ENCODE data around the gene COL27A1. TPM values are rescaled to one million over a fixed set of nuclear protein-coding genes. Genes with fewer than 3 reads are reported as not detected.

COL27A1 gene
- total RNA-seq, 1 donor from 2014 or later: 1.3 TPM

DNA sequence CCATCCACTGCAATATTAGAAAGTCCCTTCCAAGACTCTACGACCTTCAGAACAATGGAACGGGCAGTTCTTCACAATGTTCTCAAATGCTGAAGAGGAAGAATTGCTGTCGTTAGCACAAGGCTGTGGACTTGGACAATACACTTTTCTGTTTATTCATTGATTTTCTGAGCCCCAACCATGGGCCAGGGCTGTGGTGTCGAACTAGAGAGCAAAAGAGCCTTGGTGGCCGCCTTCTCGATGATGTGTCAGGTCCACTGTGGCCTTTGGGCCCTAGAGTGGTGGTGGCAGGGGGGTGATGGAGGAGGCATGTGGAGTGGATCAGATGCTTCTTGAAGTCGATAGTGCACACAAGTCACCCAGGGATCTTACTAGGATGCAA lies 37.7 kb upstream of the COL27A1 start:
- DNase-seq (ENCODE audit: low read depth): no peak

DNA sequence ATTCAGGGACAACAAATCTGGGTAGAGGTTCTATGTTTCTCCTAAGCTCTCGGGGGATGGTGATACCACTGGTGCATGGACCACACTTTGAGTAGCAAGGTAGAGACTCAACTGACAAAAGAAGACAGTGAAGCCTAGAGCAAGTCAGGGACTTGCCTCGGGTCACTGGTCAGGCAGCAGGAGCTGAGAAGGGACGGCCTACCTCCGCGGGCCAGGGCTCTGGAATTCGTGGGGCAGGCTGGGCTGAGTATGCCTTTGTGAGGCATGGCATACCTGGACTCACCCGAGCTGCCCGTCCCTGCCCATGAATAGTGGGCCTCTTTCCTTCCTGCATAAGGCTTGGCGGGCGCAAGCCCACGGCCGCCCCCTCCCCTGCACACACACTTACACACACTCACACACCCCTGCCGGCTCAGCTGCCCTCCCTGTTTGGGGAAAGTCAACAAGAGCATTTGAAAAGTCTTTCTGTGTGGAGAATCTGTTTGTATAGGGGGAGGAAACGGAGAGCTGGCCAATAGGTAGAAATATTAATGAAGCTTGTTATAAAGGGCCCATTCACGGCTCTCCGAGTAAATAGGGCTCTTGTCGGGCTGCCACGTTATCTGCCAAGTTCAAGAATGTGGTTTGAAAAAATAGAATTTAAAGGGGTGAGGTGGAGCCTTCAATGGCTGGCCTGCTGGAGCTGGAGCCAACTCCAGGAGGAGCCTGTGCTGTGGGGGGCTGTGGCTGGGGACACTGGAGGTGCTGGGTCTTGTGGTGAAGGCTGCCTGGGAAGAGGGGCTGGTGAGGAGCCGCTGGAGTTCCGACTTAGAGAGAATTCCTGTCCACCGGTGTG lies 37.1 kb upstream of the COL27A1 start:
- FAIRE-seq: no peak
- no peaks in the 10 kb centered on the region for H3K36me3 ChIP-seq (ENCODE audit: control insufficient read depth, insufficient read depth, low read length)
- H3K4me3 ChIP-seq (ENCODE audit: low read depth, low read length): no peak overlapping the region
- no peak for TF ChIP-seq CTCF (IDR thresholded peaks at IDR 0.05; ENCODE audit: insufficient read depth, low read length, severe bottlenecking)
- peaks cover 27% of the 10 kb centered on the region for H3K27me3 ChIP-seq (ENCODE audit: control insufficient read depth, insufficient read depth, low read length)
- DNase-seq (ENCODE audit: low read depth): no peak

More for the DNA sequence above, 37.7 kb upstream of the COL27A1 start:
- TF ChIP-seq CTCF (IDR thresholded peaks at IDR 0.05; ENCODE audit: insufficient read depth, low read length, severe bottlenecking): no peak
- Histone ChIP-seq H3K4me3 (ENCODE audit: low read depth, low read length) (no peak overlapping the region), H3K27me3 (ENCODE audit: control insufficient read depth, insufficient read depth, low read length) (peaks cover 29% of the 10 kb centered on the region), H3K36me3 (ENCODE audit: control insufficient read depth, insufficient read depth, low read length) (no peaks in the 10 kb centered on the region)
- FAIRE-seq: no peak

DNA sequence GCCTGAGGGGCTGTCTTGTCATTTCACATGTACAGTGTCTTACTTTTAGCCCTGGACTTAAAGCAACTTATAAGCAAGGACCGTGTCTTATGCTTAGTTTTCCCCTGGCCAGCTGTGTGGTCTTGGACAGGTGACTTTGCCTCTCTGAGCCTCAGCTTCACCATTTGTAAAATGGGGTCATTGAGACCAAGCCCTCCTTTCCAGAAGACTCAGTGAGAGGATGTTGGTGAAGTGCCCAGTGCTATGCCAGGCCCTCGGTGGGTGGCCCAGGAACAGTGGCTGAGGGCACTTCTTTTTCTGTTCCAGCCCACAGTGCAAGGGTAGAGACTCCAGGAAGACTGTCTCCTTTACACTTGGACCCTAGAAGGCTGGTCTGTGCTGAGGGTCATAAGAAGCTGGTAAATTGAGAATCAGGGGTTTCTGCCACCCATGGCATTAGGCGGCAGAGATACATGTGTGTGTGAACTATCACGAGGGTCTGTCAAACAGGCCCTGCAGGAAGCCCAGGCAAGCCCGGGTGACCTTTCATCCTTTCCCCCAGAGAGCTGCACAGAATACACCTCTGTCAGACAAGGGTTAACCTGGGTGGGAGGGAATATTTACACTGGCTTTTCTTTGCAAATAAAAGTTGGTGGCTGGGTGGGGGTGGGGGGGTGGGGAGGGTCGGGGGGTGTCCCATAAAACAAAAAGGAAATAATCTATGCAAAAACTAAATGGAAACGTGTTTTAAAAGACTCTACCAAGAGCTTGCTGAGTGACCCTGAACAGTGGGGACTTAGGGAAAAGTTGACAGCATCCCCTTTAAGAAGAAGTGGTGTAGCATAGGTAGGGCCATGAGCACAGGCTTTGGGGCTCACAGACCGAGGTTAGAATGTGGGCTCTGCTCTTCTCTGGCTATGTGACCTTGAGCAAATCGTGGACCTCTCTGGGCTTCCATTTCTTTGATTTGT lies 35.8 kb upstream of the COL27A1 start:
- Histone ChIP-seq H3K36me3 (ENCODE audit: control insufficient read depth, insufficient read depth, low read length) (no peaks in the 10 kb centered on the region), H3K27me3 (ENCODE audit: control insufficient read depth, insufficient read depth, low read length) (peaks cover 25% of the 10 kb centered on the region), H3K4me3 (ENCODE audit: low read depth, low read length) (no peak overlapping the region)
- FAIRE-seq (no peak), DNase-seq (ENCODE audit: low read depth) (no peak)
- TF ChIP-seq CTCF (IDR thresholded peaks at IDR 0.05; ENCODE audit: insufficient read depth, low read length, severe bottlenecking): no peak

DNA sequence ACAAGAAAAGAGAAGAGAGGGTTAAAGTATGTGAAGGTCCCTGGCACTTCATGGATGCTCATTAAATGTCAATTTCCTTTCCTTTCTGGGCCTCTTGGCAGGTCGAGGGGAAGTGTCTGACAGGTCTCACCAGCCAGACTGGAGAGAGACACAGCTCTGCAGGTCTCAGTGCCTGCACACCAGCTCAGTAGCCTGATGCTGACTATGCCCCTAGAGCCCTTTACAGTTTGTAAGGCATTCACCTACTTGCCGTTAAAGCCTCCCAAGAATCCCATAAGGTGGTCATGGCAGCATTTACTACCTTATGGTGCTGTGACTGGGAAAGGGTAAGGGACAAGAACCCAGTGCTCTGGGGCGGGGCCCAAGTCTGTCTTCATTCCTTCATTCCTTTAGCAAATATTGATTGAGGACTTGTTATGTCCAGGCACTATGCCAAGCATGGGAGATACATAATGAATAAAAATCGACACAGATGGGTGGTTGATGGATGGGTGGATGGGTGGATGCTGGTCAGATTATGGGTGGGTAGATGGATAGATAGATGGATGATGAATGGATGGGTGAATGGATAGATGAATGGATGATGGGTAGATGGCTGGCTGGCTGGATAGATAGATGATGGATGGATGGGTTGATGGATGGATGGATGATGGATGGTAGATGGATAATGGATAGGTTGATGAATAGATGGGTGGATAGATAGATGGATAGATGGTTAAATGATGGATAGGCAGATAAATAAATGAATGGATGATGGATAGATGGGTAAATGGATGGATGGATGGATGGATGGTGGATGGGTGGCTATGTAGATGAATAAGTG lies 34.9 kb upstream of the COL27A1 start:
- no peak for TF ChIP-seq CTCF (IDR thresholded peaks at IDR 0.05; ENCODE audit: insufficient read depth, low read length, severe bottlenecking)

GRCh38 chr9:114121227-114122135 lies 33.9 kb upstream of the COL27A1 start:
- no peak for TF ChIP-seq CTCF (IDR thresholded peaks at IDR 0.05; ENCODE audit: insufficient read depth, low read length, severe bottlenecking)
- Histone ChIP-seq H3K4me3 (ENCODE audit: low read depth, low read length) (no peak overlapping the region), H3K27me3 (ENCODE audit: control insufficient read depth, insufficient read depth, low read length) (peaks cover 24% of the 10 kb centered on the region), H3K36me3 (ENCODE audit: control insufficient read depth, insufficient read depth, low read length) (no peaks in the 10 kb centered on the region)
- no peak for FAIRE-seq
- DNase-seq (ENCODE audit: low read depth): no peak

More for the DNA sequence above, 34.9 kb upstream of the COL27A1 start:
- Histone ChIP-seq H3K4me3 (ENCODE audit: low read depth, low read length) (no peak overlapping the region), H3K27me3 (ENCODE audit: control insufficient read depth, insufficient read depth, low read length) (peaks cover 26% of the 10 kb centered on the region), H3K36me3 (ENCODE audit: control insufficient read depth, insufficient read depth, low read length) (no peaks in the 10 kb centered on the region)
- DNase-seq (ENCODE audit: low read depth) (no peak), FAIRE-seq (no peak)
